H1 (cell line): ENCODE results near the gene LARP4. TPM values are rescaled to one million over a fixed set of nuclear protein-coding genes. Genes with fewer than 3 reads are reported as not detected.

Source experiments
- EP300 ChIP-seq, 2 experiments: IDR thresholded peaks; 1 replicate in 1 of 2; 2 replicates in 1 of 2; pipeline ENCODE4 v1.6.1; 2011 to 2012; ENCODE audit warnings: low read depth in 2 of 2, low read length in 2 of 2, mild to moderate bottlenecking in 2 of 2, borderline replicate concordance in 1 of 2, inconsistent platforms in 1 of 2, moderate library complexity in 1 of 2
- RXRA ChIP-seq: IDR thresholded peaks from 2 replicates; pipeline ENCODE4 v1.6.1; 2011; ENCODE audit warnings: low read depth, mild to moderate bottlenecking, low read length, moderate library complexity; ENCODE audit not compliant: insufficient read depth
- TAF7 ChIP-seq: optimal IDR thresholded peaks from 2 replicates; pipeline ENCODE3; 2011; ENCODE audit warnings: low read depth, mild to moderate bottlenecking, inconsistent platforms, low read length, moderate library complexity, borderline replicate concordance
- polyA plus RNA-seq, 7 experiments: library from polyadenylated mRNA; depleted of rRNA in 3 of 7; stranded (reverse) in 5 of 7; unstranded in 2 of 7; fragments of >200 nt in 5 of 7; fragments of 200-250 nt in 2 of 7; gene quantifications; 1 replicate in 5 of 7; 2 replicates in 1 of 7; 4 replicates in 1 of 7; pipeline versions ENCODE4 v1.2.1 to v1.2.3, GENCODE V29; 2011 to 2013; ENCODE audit warnings: missing spikeins in 2 of 7, mixed read lengths in 2 of 7
- total RNA-seq: library from RNA; stranded (reverse); fragmentation: NEBNext Ultra II Directional; extraction: Animal tissue kit (Norgen Biotek cat#: 25700); gene quantifications from 2 replicates; pipeline ENCODE4 v1.2.1, GENCODE V29; 2021

LARP4 gene
- total and polyA plus RNA-seq, 2 of the 8 experiments (the other 6 are each of a cell fraction or from before 2014, with no cell fraction given) = 12.8 to 93.9 TPM

DNA sequence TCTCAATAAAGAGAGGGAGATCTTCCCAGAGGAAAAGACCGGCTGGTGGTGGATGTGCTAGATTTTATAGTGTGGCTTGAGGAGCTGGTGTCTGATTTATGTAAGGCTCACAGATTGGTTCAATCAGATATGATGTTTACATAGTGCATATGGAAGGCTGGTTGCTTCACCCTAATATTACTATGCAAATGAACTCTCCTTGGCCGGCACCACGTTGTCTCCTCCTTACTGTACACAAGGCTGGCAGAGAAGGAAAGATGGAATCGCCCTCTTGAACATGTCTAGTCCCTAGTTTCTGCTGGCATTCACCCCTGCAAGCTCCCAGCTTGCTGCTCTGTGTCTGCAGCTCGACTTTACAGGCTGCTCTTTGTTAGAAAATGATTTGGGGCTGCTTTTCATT is 13.2 kb upstream of the LARP4 start (continued):
- TF ChIP-seq TAF7 (no peak), EP300 (IDR thresholded peaks at IDR 0.05; ENCODE audit: borderline replicate concordance in 1 of 2, low read depth in 2 of 2, low read length in 2 of 2) (no peak), RXRA (no peak)
